ENCODE measurements around the gene AFF4.

DNA sequence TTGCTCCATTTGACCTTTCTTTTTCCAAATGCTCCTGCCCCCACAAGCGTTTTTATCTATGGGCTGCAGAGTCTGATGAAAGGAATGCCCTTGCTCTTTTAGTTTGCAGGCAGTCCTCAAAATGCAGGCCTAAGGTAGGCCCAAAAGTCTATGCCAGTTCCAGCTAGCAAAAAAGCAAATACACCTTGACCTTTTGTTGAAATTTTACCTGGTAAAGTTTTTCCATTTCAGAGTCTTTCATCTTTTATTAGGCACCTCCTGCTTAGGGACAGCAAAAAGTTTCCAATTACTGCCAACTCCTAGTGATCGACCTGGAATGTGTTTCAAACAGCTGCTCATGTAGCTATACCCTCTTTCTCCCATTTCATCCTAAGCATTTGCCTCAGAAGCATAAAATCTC is 92.6 kb downstream of the AFF4 start:
- TF ChIP-seq, protein P1, sequence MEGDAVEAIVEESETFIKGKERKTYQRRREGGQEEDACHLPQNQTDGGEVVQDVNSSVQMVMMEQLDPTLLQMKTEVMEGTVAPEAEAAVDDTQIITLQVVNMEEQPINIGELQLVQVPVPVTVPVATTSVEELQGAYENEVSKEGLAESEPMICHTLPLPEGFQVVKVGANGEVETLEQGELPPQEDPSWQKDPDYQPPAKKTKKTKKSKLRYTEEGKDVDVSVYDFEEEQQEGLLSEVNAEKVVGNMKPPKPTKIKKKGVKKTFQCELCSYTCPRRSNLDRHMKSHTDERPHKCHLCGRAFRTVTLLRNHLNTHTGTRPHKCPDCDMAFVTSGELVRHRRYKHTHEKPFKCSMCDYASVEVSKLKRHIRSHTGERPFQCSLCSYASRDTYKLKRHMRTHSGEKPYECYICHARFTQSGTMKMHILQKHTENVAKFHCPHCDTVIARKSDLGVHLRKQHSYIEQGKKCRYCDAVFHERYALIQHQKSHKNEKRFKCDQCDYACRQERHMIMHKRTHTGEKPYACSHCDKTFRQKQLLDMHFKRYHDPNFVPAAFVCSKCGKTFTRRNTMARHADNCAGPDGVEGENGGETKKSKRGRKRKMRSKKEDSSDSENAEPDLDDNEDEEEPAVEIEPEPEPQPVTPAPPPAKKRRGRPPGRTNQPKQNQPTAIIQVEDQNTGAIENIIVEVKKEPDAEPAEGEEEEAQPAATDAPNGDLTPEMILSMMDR (conservative IDR thresholded peaks at IDR 0.05; ENCODE audit: low read length) = no peak
- TF ChIP-seq EZH2phosphoT487 (IDR thresholded peaks at IDR 0.05; ENCODE audit: borderline replicate concordance, low read depth, low read length) = no peak

All from OCI-LY7 (cell line).